ENCODE results near the gene HS1BP3. TPM values are rescaled to one million over a fixed set of nuclear protein-coding genes. Genes with fewer than 3 reads are reported as not detected.

Gene HS1BP3, protein sequence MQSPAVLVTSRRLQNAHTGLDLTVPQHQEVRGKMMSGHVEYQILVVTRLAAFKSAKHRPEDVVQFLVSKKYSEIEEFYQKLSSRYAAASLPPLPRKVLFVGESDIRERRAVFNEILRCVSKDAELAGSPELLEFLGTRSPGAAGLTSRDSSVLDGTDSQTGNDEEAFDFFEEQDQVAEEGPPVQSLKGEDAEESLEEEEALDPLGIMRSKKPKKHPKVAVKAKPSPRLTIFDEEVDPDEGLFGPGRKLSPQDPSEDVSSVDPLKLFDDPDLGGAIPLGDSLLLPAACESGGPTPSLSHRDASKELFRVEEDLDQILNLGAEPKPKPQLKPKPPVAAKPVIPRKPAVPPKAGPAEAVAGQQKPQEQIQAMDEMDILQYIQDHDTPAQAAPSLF
- polyA plus RNA-seq (2013, experiment 1 of 2; ENCODE audit: insufficient read length) = 10.4 TPM
- polyA plus RNA-seq (2013, experiment 2 of 2; ENCODE audit: insufficient read length) = 20.2 TPM

- DNase-seq = peak; percentile 77
These were observed at the start of gene HS1BP3 for GRCh38 chr2:20650877-20651730. HS1BP3 (minus strand) TSS chr2:20651098; CDS start chr2:20651063, 35 bp downstream.

GRCh38 chr2:20698916-20699613 is 48.2 kb upstream of the HS1BP3 start:
- peak; percentile 30 for DNase-seq

- DNase-seq = no peak
These were observed 46.5 kb upstream of the HS1BP3 start for GRCh38 chr2:20697322-20697934.

GRCh38 chr2:20696366-20696765 is 45.5 kb upstream of the HS1BP3 start:
- no peak for DNase-seq

DNA sequence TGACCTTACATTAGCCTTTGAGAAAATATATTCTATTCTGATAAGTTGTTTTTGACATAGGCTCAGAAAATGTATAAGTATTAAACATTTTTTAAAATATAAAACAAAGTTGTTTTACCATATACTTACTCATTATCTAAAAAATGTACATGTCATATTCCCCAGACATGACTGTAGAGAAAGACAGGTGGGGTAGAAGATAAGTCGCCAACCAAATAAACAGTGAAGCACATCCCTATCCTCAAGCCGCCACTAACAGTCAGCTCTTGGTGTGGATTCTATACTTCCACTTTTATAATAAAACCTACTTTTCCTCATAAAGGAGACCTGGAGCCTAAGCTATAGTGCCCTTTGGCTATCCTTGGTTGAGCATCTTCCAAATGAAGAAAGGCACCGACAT is 42.4 kb upstream of the HS1BP3 start:
- no peak for DNase-seq

DNA sequence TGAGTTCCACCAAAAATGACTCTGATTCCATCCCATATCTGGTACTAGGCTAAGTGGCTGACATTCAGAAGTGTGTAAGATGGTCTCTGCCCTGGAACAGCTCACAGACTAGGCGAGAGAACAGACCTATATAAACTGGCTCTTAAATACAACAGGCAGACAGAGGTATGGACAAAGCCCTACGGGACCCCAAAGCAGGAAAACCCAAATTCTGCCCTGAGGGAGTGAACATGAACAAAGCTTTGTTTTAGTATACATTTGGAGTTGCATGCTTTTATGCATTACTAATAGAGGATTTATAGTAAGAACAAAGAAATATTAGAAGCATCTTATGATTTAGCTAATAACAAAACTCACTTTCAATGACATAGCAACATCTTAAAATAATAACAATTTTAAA is 41.2 kb upstream of the HS1BP3 start:
- no peak for DNase-seq

DNA sequence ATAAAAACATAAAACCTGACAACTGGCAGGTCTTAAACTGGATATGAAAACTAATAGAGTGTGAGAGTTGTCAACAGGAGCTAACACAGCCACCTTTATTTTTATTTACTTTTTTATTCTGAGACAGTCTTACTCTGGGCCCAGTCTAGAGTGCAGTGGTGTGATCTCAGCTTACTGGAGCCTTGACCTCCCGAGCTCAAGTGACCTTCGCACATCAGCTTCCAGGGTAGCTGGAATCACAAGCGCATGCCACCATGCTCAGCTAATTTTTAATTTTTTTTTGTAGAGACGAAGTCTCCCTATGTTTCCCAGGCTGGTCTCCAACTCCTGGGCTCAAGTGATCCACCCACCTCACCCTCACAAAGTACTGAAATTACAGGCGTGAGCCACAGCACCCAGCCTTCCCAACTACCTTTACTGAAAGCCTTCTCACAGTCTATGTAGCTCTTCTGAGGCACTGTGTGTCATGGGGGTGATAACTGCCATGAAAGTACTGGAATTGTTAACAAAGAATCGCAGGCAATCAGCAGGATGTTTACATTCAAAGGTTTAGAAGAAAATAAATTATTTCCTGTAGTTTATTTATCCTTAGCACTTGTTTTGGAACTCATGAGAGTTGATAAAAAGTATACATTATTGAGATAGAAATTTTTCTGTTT is 40.3 kb upstream of the HS1BP3 start:
- DNase-seq = no peak

GRCh38 chr2:20689428-20690264 is 38.7 kb upstream of the HS1BP3 start:
- DNase-seq = no peak

- no peak for DNase-seq
These were observed 36.4 kb upstream of the HS1BP3 start for GRCh38 chr2:20687260-20687832.

DNA sequence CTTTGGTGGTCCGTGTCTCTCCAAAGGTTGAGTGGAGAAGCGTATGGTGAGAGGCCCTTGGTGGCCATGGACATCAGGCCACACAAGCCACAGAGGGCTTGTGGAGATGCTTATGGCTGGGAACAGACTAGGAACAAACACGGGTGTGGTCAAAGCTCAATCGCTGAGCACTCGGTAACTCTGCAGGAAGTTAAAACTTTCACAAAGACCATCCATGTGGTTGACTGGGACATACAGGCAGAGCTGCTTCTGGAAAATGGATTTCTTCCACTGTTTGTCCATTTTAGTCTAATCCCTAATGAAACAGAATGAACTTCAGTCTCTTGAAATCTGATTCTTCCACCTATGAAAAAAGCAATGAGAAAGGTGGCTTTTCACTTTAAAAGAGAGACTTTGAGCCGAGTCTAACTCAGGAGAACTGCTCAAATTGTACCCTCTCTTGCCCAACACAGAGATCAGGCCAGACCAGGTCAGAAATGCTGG is 33.7 kb upstream of the HS1BP3 start:
- no peak for DNase-seq

DNA sequence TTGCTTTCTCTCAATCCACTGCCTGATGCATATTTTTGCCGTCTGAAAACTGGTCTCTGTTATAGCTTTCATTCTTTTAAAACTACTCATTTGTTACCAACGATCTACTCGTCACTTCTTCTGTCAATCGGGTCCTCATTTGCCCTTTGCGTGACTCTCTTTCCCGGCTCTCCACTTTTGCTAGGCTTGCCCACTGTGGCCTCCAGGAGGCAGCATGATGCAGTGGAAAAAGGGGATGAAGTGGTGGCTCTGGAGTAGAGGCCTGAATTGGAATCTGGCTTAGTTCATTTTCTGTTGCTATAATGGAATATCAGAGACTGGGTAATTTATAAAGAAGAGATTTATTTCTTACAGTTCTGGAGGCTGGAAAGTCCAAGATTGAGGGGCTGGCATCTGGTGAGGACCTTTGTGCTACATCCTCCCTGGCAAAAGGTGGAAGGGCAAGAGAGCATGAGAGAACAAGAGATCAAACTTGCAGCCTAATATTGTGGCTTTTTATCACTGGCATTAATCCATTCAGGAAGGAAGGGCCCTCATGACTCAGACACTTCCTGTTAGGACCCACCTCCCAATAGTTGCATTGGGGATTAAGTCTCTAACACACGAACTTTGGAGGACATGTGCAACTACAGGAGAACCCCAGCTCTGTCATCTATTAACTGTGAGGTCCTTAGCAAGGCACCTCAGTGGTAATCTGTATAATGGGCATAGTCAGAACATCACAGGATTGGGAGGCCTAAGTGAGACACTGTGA is 31.4 kb upstream of the HS1BP3 start:
- DNase-seq = no peak

DNA sequence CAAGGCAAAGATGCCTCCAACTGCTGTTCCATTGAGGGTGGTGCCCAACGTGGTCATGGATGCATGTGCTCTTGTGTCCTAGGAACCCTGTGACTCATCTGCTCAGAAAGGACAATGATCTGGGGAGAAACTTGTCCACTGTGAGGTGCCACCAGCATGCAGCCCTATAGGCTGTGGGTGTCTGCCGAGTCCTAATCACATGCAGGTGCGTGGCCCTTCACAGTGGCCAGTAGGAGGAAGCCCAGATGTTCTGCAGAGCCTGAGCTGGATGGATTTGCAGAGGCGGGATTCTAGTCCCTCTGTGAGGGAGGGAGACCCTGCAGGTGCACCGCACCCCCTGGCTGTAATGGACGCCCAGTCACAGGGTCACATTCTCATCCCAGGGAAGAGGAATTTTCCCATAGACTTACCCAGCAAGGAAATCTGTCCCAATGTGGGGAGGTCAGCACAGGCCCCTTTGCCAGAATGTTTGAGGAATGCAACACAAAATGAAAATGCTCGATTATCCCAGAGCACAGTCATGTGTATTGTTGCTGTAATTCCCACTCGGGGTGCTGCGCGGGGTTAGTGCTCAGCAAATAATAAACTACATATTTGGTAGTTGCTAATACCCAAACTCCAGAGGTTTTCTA is 30.0 kb upstream of the HS1BP3 start:
- no peak for DNase-seq

- no peak for DNase-seq
These were observed 27.9 kb upstream of the HS1BP3 start for GRCh38 chr2:20678780-20679179.

- no peak for DNase-seq
These were observed 27.1 kb upstream of the HS1BP3 start for GRCh38 chr2:20678086-20678395.

- DNase-seq = no peak
These were observed 26.6 kb upstream of the HS1BP3 start for GRCh38 chr2:20677301-20678085.

DNA sequence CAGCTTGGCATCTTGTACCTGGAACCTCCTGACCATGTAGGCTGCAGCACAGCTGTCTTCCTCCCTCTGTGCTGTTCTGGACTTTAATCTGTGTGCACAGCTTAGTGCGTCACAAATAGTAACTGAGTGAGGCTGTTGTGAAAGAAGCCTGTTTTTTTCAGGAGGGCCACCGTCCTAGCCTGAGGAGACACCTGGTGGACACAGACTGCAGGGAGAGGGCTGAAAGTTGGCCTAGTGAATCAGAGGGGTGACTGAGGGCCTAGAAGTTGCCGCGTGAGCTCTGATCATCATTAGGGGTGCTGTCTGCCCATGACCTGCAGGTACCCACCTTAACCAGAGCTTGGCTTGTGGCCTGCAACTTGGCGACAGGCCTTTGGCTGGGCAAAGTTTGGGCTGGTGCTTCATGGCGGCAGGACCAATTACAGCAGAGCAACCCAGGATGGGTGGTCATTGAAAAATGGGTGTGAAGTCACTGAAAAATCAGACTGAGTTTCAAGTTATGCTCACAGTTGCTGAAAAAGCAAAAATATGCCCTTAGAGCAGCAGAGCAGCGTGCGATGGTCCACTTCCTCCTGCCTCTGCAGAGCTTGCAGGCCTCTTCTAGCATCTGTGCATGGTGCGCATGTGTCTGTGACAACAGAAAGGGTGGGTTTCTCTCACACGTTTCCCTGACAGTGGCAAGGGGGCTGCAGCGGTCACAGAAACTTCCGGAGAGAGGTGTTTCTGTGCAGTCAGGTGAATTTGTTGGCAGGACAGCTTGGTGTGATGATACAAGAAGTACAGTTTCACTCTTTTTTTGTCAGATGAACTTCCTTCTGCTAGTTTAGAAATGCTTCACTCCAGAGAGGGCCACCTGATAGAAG is 25.7 kb upstream of the HS1BP3 start:
- DNase-seq = no peak

- no peak for DNase-seq
These were observed 24.9 kb upstream of the HS1BP3 start for GRCh38 chr2:20675701-20676352.
